ENCODE measurements around the gene ADAP1.

The ADAP1 gene

DNA sequence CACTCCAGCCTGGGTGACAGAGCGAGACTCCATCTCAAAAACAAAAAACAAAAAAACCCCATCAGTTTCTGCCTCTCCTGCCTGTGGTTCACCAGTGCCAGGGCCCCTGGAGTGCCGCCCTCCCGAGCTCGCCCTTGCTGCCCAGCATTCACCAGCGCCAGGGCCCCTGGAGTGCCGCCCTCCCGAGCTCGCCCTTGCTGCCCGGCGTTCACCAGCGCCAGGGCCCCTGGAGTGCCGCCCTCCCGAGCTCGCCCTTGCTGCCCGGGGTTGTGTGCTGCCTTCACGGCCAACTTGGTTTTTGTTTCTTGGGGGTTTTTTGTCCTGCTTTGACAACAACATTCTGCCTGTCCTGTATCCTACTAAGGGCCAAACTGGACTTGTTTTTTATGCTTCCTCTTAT, 91.4 kb downstream of the ADAP1 start:
- DNase-seq (ENCODE audit: low read depth in 2 of 2) = no peak

- DNase-seq (ENCODE audit: low read depth in 2 of 2) = no peak
Observed at GRCh38 chr7:862157-862556, 92.3 kb downstream of the ADAP1 start.

GRCh38 chr7:861222-861621, 93.3 kb downstream of the ADAP1 start:
- no peak for DNase-seq (ENCODE audit: low read depth in 2 of 2)

- DNase-seq (ENCODE audit: low read depth in 2 of 2) = no peak
Observed at GRCh38 chr7:860149-860548, 94.3 kb downstream of the ADAP1 start.

DNA sequence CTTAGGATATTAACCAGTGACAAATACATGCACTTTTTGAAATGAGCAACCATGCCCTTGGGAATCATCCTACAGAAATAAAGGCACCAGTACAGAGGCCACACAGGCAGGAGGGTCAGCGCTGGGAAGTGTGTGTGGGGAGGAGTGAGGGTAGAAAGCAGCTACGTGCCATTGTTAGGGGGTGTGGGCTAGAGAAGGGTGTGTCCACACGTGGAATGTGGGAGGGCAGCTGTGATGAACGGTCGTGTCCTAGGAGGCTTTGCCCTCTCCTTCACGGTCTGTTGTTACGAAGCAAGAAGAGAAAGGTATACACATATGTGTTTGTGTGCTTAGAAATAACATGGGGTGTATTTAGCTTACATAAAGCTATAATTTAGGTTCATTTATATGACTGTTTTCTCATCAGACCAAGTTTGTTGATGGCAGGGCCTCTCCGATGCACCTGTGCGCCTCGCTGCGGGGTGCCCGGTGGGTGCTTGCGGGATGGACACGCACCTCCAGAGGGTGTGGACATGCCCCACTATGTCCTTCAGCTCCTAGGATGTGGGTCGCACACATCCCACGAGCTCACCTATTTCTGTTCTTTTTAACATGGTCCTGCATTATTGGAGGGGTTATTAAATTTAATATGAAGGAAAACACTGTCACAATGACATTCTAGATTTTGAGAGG, 95.0 kb downstream of the ADAP1 start:
- no peak for DNase-seq (ENCODE audit: low read depth in 2 of 2)

GRCh38 chr7:857661-858060, 96.8 kb downstream of the ADAP1 start:
- DNase-seq (ENCODE audit: low read depth in 2 of 2) = no peak

DNA sequence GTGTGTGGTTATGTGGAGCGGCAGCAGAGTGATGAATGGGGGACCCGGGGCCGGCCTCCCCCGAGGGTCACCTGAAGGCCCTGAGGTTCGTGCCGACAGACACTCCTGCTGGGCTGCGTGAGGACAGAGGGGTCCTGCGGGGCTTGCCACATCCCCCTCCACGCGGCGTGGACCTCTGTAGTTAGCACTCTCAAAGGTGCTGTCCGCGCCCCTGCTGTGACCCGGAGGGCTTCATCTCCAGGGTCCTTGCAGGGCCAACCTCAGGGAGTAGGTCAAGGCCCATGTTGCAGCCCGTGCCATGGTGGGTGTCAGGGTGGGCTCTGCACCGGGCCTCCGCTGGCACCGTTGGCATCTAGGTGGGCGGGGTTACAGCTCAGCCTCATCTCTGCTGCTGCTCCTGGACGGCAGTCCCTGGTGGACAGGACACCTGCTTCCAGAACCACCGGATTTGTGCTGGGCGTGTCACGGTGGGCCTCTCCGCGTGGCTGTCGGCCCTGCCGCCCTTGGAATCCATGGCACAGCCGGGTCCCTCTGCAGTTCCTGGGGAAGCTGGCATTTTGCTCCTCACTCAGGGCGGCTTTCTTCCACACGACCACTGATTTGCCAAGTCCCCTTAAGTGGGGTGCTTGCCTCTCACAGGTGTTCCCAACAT, 97.9 kb downstream of the ADAP1 start:
- DNase-seq (ENCODE audit: low read depth in 2 of 2) = no peak

GRCh38 chr7:855686-856369, 98.7 kb downstream of the ADAP1 start:
- DNase-seq (ENCODE audit: low read depth in 2 of 2) = no peak

GRCh38 chr7:854118-854775, 100.2 kb downstream of the ADAP1 start:
- no peak for DNase-seq (ENCODE audit: low read depth in 2 of 2)

DNA sequence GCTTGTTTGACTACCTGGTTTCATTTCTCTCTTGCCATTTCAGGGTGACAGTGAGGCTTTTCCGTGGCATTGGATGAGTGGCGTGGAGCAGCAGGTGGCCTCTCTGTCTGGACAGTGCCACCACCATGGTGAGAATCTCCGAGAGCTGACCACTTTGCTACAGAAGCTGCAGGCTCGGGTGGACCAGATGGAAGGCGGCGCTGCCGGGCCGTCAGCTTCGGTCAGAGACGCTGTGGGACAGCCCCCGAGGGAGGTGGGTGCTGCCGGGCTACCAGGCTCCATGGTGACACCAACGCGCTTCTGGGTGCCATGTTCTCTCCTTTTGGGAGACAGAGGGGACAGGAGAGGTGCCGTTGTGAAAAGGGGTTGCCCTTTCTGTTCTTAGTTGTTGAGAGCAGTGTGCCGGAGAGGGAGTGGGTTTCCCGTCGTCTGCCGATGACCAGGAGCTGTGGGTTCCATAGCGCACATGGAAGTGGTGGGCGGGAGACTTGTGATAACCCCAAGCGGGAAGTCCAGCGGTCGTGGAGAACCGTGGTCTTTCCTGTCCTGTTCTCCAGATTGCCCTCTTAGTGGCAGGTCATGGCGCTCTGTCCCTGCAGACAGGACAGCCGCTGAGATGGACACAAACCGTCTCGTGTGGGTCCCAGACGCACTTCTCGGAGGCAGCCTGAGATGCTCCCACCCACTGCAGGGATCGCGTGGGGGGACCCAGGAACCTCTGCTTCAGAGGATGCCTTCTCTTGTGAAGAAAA, 100.9 kb downstream of the ADAP1 start:
- DNase-seq (ENCODE audit: low read depth in 2 of 2) = no peak

DNA sequence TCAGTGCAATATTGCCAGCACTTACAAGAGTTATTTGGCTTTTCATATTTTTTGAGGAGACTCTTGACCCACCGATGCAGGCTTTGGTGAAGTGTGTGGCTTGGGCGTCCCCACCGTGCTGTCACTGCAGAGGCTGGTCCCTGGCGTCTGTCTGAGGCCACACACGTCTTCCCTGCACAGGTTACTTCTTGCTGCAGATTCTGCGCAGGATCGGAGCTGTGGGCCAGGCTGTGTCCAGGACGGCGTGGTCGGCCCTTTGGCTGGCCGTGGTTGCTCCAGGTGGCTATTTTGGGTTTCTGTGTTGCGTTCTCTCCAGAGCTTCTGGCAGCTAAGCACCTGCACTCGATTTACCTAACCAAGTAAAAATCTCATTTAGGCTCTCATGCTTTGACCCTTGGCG, 103.3 kb downstream of the ADAP1 start:
- DNase-seq (ENCODE audit: low read depth in 2 of 2) = no peak

DNA sequence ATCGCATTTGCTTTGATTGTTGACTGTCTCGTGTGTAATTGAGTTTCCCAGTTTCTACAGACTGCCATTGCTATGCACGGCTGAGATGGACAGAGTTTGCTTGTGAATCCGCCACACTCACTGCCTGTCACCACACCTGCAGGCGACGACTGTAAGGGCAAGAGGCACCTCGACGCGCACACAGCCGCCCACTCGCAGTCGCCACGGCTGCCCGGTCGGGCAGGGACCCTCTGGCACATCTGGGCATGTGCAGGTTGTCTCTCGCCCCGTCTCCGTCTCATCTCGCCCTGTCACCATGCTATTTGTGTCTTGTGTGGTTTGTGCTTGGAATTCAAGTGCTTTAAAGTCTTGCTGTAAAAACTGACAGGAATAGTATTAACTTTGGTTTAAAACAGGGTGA, 104.7 kb downstream of the ADAP1 start:
- no peak for DNase-seq (ENCODE audit: low read depth in 2 of 2)

DNA sequence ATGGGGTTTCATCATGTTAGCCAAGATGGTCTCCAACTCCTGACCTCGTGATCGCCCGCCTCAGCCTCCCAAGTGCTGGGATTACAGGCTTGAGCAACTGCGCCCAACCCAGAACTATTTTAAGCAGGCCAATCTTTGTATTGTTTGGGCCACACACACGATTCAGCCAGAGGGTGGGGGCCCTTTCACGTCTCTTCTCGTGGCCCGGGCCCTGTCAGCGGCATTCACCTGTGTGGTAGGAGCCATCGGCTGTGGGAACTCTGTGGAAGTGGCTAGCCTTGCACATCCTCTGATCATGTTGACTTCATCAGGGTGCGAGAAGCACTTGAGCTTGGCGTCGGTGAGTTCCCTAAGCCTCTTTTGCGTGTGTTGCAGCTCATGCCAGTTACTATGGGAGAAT, 105.3 kb downstream of the ADAP1 start:
- no peak for DNase-seq (ENCODE audit: low read depth in 2 of 2)

Measured in stimulated activated CD4-positive, alpha-beta T cell treated with anti-CD3 and anti-CD28 coated beads, Interleukin-1b, Interleukin-23, amount 100 ng/mL, for 4 hours (primary cell).